Measurements from ENCODE around the gene CIRBP. TPM values are rescaled to one million over a fixed set of nuclear protein-coding genes. Genes with fewer than 3 reads are reported as not detected.

Gene CIRBP
- polyA plus RNA-seq, 1 donor from 2014 or later: 377 TPM

DNA sequence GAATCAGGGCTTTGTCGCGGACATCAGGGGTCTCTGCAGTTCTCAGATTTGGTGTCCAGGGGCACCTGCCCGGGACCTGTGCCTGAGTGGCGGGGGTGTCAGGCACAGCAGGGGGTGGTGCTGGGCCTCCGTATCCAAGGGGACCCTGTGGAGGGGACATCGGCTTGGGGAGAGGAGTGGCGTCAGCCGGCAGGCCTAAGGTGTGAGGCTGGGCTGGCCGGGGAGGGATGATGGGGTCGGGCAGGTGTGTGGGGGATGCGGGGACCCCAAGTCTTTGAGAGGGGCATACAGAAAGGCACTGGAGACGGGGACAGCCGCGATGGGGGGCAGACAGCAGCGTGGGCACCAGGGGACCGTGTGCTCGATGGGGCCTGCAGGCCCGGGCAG, 19.1 kb downstream of the CIRBP start:
- Mint-ChIP-seq H3K4me3 (no peak overlapping the region), H3K27ac (no peak overlapping the region), H3K4me1 (peaks cover 7 to 12% (median 8%) of the 10 kb centered on the region in 3 donors), H3K27me3 (peaks cover 42% of the 10 kb centered on the region), H3K36me3 (peaks cover 1% of the 10 kb centered on the region), H3K9me3 (peaks cover 0 to 2% (median 0%) of the 10 kb centered on the region in 3 donors)

DNA sequence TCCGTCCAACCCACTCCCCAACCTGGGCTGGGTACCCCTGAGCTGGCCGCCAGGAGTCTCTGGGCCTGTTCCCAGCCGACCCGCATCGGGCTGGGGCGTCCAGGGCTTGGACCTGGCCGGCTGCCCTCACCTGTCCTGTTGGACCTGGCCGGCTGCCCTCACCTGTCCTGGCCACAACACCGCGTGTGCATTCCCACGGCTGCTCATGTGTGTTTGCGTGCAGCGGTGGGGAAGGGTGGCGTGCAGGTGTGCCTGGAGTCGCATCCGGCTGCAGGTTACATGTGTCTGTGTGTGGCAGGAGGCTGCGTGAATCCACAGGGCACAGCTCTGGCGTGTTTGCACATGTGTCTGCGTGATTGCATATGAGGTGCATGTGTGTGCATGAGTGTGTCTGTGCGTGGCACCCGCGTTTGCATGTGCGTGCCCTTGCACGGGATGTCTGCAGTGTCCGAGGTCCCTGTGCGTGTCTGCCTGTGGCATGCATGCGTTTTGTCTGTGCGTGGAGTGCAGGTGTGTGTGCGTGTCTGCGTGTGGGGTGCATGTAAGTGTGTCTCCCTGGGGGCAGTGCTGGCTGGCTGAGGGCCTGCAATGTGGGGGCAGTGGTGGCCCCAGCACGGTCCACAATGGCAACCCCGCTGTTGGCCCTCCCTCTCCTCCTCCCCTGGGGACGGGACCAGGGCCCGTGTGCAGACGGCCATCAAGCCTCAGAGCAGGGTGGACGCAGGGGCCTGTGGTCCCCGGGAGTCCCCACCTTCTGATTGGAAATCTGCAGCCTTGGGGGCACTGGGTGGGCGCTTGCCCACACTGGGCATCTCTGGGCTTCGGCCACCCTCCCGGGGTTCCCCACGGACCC, 19.9 kb downstream of the CIRBP start:
- H3K36me3 Mint-ChIP-seq: peaks cover 1% of the 10 kb centered on the region
- H3K4me3 Mint-ChIP-seq: no peak overlapping the region
- H3K9me3 Mint-ChIP-seq: peaks cover 0 to 2% (median 0%) of the 10 kb centered on the region in 3 donors
- H3K4me1 Mint-ChIP-seq: peaks cover 7 to 12% (median 8%) of the 10 kb centered on the region in 3 donors
- H3K27me3 Mint-ChIP-seq: peaks cover 37% of the 10 kb centered on the region
- no peak overlapping the region for H3K27ac Mint-ChIP-seq

DNA sequence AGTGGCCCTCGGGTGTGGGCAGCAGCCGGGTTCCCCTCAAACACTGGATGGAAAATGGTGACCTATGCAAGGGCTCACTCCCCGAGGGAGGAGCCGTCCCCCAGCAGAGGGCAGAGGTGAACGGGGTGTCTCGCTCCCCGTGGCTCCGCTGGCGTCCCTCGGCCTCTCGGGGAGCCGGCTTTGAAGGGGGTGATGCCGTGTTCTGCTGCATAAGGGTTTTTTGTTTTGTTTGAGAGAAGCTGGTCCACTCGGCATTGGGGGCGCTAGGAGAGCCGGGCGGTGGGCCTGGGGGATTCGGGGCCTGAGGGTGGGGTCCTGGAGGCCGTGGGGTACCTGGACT, 20.5 kb downstream of the CIRBP start:
- no peaks in the 10 kb centered on the region for H3K9me3 Mint-ChIP-seq
- H3K4me3 Mint-ChIP-seq: no peak overlapping the region
- H3K4me1 Mint-ChIP-seq: peaks cover 6 to 11% (median 7%) of the 10 kb centered on the region in 3 donors
- H3K36me3 Mint-ChIP-seq: peaks cover 1% of the 10 kb centered on the region
- peaks cover 36% of the 10 kb centered on the region for H3K27me3 Mint-ChIP-seq
- no peak overlapping the region for H3K27ac Mint-ChIP-seq

DNA sequence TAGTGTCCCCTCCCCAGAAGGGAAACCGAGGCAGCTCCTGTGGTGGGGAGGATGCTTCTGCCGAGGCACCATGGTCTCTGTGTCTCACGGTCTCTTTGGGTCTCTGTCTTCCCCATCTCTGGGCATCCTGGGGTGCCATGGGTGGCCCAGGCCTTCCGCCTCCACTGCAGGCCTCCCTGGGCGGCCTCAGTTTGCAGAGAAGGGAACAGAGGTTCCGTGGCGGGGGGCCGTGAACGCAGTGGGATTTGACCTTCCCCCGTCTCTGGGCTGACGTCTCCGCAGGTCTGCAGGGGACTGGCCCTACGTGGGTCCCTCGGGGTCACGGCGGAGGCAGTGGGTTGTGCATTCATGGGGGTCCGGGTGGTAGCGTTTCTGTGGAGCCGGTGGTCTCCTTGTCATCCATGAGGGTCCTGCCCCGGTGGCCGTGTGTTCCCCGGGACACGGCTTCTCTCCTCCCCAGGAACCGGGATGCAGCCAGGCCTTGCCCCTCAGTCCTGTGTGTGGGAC, 21.1 kb downstream of the CIRBP start:
- Mint-ChIP-seq H3K27me3 (peaks cover 31% of the 10 kb centered on the region), H3K9me3 (no peaks in the 10 kb centered on the region), H3K36me3 (peaks cover 1% of the 10 kb centered on the region), H3K27ac (no peak overlapping the region), H3K4me1 (peaks cover 6 to 7% (median 7%) of the 10 kb centered on the region in 3 donors), H3K4me3 (no peak overlapping the region)

DNA sequence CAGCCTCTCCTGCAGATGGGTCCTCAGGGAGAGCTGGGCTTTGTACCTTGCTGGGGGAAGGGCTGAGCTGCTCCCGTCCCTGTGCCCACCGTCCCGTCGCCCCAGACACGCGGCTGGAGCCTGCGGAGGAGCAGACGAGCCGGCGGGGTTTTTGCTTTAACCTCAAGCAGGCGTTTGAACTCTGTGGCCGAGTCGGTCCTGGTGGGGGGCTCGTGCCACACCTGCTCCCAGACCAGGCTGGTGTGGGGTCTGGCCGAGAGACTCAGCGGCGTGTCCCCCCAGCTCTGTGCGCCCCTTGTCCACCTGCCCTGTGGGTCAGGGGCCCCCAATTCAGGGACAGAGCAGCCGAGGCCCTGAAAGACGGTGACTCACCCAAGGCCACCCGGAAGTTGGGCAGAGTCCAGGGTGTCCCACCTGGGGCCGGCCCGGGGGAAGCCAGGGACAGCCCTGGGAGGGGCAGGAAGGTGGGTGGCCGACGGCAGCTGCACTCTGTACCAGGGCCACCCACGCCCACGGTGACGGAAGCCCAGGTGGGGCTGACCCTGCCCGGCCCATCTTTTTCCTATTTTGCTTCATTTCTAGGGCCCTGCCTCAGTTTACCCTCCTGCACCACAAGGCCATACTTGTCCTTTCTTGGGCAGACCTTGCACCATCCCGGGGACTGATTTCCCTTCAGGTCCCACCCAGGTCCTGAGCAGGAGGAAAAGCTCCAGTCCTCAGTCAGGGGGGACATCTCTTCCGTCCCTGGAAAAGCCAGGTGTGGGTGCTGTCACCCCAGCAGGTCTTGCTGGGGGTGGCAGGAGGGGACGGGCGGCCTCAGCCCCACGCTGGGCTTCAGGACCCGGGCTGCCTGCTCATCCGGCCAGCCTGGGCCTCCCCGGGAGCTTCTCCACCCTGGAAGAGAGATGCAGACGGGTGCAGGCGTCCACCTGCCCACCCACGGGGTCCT, 21.8 kb downstream of the CIRBP start:
- Mint-ChIP-seq H3K4me3 (peak overlapping the region in 1 of 4 donors; percentile 12), H3K27ac (no peak overlapping the region), H3K9me3 (no peaks in the 10 kb centered on the region), H3K4me1 (peaks cover 6 to 7% (median 7%) of the 10 kb centered on the region in 3 donors), H3K27me3 (peaks cover 31% of the 10 kb centered on the region), H3K36me3 (peaks cover 1% of the 10 kb centered on the region)

DNA sequence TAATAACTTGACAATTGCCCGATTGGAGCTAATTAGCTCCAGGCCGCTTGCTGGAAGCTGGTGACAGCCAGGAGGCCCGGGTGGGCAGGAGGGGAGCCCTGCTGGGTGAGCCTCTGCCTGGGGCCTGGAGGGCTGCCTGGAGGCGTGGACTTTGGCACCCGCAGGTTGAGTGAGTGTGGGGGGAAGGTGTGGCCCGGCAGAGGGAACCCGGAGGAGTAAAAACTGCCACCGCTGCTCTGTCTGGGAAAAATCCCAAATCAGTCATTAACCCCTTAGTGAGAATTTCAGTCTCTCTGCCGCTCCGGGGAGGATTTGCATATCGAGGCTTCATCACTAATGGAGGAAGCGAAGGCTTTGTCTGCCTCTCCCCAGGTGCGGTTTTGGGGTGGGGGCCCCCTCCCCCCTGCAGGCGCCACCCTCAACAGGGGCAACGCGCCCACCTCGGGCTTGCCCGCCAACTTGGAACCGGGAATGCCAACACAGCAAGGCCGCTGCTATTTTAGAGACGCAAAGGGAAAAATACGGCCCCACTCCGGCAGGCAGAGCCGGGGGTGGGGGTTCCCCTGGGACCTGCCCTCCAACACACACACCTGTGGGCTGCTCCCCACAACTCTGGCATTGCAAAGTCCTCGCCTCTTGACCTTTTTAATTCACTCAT, 22.8 kb downstream of the CIRBP start:
- peak overlapping the region in 2 of 3 donors; percentile 31 to 64 for H3K27ac Mint-ChIP-seq
- H3K27me3 Mint-ChIP-seq: peaks cover 29% of the 10 kb centered on the region
- peaks cover 5 to 7% (median 6%) of the 10 kb centered on the region in 3 donors for H3K4me1 Mint-ChIP-seq
- peak overlapping the region; percentile 18 to 91 (median 66) for H3K4me3 Mint-ChIP-seq
- H3K36me3 Mint-ChIP-seq: peaks cover 1% of the 10 kb centered on the region
- H3K9me3 Mint-ChIP-seq: no peaks in the 10 kb centered on the region

DNA sequence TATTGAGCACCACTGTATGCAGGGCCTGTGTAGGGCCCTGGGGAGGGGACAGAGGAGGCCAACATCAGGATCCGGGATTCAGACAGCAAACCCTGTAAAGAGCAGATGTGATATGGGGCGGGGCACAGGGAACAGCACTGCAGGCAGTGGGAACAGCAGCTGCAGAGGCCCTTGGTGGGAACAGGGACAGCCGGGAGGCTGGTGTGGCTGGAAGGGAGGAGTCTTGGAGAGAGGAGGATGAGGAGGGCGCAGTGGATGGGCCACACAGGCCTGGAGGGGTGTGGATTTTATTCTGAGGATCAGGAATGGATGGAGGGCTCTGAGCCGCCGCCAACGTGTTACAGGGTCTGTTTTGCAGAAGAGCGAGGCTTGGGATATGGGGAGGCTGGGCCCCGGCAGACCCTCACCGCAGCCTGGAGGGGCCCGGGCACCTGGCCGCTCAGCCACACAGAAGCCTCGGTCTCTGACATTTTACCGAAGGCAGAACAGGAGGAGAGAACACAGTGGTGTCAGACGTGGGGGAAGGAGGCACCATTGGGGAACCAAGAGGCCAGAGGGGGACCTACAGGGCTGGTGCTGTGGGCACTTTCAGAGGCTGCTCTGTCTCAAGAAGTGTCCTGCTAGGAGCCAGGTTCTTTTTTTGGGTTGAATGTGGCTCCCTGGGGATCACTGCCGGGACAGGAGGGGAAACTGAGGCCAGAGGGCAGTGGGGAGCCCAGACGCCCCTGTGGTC, 23.5 kb downstream of the CIRBP start:
- peaks cover 29% of the 10 kb centered on the region for H3K27me3 Mint-ChIP-seq
- H3K27ac Mint-ChIP-seq: peak overlapping the region in 2 of 3 donors; percentile 31 to 64
- H3K9me3 Mint-ChIP-seq: no peaks in the 10 kb centered on the region
- H3K4me1 Mint-ChIP-seq: peaks cover 5 to 7% (median 6%) of the 10 kb centered on the region in 3 donors
- peaks cover 1% of the 10 kb centered on the region for H3K36me3 Mint-ChIP-seq
- H3K4me3 Mint-ChIP-seq: peak overlapping the region in 3 of 4 donors; percentile 18 to 91 (median 90)

DNA sequence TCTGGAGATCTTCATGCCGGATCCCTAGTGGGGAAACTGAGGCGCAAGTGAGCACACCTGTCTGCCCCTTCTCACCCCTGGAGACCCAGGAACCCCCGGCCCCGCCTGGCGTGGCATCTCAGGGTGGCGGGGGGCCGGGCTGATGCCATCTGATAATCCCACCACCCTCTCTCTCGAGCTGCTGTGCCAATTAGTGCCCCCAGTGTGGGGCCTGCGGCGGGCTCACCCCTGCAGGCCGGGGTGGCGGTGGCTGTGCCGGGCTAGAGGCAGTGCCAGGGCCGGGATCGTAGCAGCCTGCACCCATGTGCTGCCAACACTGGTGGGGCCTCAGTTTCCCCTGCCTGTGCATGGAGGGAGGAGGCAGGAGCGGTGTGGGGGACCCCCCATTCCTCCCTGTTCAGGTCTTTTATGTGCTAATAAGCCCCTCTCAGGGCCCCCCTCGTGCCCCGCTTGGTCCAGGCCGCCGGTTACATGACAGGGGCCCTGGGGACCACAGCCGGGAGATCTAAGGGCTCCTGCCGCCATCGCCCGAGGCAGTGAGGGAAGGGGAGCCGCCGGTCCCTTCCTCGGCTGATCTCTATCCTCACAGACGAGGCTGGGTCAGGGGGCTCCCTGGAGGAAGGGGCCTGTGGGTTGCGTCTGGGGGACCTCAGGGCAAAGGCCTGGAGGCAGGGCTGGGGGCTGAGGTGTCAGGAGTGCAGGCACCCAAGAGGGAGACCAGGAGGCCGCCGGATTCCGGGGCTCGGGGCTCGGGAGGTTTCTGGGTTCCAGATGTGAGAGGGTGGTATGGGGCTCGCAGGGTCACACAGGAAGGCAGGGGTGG, 24.9 kb downstream of the CIRBP start:
- Mint-ChIP-seq H3K27ac (no peak overlapping the region), H3K4me1 (peaks cover 5 to 7% (median 6%) of the 10 kb centered on the region in 3 donors), H3K9me3 (no peaks in the 10 kb centered on the region), H3K27me3 (peaks cover 25% of the 10 kb centered on the region), H3K36me3 (peaks cover 1% of the 10 kb centered on the region), H3K4me3 (peak overlapping the region in 1 of 4 donors; percentile 17)

DNA sequence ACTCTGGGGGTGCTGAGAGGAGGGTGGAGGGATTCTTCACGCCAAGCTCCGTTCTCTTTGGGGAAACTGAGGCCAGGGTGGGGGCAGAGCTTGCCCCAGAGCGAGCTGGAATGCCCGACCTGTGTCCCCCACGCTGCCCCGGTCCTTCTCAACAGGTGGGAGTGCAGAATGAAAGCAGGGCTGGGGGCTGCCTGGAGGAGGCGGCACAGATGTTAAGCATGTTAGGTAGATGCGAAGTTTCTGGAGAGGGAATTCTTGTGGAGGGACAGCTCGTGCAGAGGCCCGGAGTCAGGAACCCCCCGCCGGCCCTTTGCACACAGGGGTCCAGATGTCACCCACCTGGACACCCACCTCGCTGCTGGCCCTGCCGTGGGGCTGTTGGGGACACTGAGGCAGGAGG, 25.6 kb downstream of the CIRBP start:
- H3K27me3 Mint-ChIP-seq: peaks cover 22% of the 10 kb centered on the region
- H3K27ac Mint-ChIP-seq: no peak overlapping the region
- H3K9me3 Mint-ChIP-seq: no peaks in the 10 kb centered on the region
- H3K4me3 Mint-ChIP-seq: no peak overlapping the region
- peaks cover 1% of the 10 kb centered on the region for H3K36me3 Mint-ChIP-seq
- H3K4me1 Mint-ChIP-seq: peaks cover 5 to 7% (median 6%) of the 10 kb centered on the region in 3 donors

DNA sequence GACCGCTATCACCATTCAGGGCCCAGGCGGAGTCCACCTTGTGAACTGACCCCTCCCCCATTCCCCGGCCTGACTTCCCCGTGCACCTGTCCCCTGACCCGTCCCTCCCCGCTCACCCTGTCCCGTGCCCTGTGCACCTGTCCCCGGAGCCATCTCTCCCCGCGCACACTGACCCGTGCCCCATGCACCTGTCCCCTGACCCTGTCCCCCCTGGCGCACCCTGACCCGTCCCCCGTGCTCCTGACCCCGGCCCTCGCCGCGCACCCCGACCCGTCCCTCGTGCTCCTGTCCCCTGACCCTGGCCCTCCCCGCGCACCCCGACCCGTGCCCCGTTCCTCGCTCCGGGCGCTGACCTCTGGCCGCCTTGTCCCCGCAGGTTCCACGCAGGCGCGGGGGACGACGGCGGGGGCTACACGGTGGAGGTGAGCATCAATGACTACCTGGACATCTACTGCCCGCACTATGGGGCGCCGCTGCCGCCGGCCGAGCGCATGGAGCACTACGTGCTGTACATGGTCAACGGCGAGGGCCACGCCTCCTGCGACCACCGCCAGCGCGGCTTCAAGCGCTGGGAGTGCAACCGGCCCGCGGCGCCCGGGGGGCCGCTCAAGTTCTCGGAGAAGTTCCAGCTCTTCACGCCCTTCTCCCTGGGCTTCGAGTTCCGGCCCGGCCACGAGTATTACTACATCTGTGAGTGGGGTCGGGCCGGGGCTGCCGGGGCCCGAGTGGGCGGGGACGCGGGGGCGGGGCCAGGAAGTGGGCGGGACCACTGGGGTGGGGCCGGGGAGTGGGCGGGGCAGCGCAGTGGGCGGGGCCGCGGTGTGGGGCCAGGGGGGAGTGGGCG, 26.3 kb downstream of the CIRBP start:
- no peak overlapping the region for H3K4me3 Mint-ChIP-seq
- peaks cover 22% of the 10 kb centered on the region for H3K27me3 Mint-ChIP-seq
- H3K4me1 Mint-ChIP-seq: peaks cover 5 to 7% (median 6%) of the 10 kb centered on the region in 3 donors
- peaks cover 1% of the 10 kb centered on the region for H3K36me3 Mint-ChIP-seq
- no peak overlapping the region for H3K27ac Mint-ChIP-seq
- H3K9me3 Mint-ChIP-seq: no peaks in the 10 kb centered on the region

DNA sequence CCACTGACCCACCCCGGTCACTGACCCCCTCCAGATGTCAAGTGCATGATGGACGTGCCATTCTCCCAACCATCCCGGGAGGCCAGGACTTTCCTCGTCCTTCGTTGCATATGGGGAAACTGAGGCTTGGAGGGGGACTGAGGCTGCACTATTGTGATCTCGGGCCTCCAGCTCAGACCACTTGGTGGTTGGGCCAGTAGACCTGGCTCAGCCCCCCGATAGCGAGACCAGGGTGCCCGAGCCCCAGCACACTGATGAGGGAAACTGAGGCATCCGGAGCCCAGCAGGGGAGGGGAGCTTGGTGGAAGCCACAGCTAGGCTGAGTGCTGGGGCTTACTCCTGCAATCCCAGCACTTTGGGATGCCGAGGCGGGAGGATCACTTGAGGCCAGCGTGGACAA, 26.9 kb downstream of the CIRBP start:
- Mint-ChIP-seq H3K27me3 (peaks cover 22% of the 10 kb centered on the region), H3K4me1 (peaks cover 5 to 7% (median 6%) of the 10 kb centered on the region in 3 donors), H3K9me3 (no peaks in the 10 kb centered on the region), H3K27ac (no peak overlapping the region), H3K36me3 (peaks cover 1% of the 10 kb centered on the region), H3K4me3 (no peak overlapping the region)

DNA sequence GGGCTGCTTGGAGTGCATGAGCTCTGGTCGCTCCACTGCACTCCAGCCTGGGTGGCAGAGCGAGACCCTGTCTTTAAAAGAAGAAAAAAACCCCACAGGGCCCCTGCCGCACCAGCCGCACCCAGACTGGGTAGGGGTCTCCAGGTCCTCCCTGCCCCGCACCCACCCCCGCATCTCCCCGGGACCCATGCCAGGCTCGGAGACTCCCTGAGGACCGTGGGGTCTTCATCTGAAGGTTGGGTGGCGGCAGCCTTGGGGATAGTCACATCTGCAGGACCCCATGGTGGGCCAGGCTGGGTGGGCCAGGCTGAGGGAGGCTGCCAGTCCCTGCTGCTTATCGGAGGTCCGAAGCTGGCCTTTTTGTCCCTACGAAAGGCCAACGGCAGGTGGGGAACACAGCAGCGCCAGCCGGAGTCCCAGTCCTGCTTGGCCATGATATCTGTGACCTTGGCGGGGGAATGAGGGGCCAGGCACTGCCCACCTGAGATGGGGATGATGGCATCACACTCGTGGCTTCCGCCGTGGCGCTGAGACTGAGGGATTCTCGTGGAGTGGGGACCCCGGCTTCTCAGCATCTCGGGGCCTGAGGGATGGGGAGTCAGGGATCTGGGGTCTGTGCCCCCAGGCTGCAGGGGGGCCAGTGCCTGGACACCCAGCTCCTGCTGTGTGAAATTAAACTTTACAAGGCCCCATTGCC, 27.6 kb downstream of the CIRBP start:
- Mint-ChIP-seq H3K27ac (no peak overlapping the region), H3K9me3 (no peaks in the 10 kb centered on the region), H3K4me3 (peak overlapping the region in 1 of 4 donors; percentile 46), H3K36me3 (peaks cover 1% of the 10 kb centered on the region), H3K4me1 (peaks cover 5 to 7% (median 6%) of the 10 kb centered on the region in 3 donors), H3K27me3 (peaks cover 21% of the 10 kb centered on the region)

All from IgD-negative memory B cell (primary cell).